ENCODE results near the gene TRUB2.

TRUB2 gene

GRCh38 chr9:128257086-128257825 is 65.0 kb downstream of the TRUB2 start:
- TF ChIP-seq CTCF (IDR thresholded peaks at IDR 0.05): no peak
- Histone ChIP-seq H3K27ac (no peak overlapping the region), H3K4me3 (no peak overlapping the region)
- DNase-seq (ENCODE audit: low spot score): no peak

All from coronary artery (tissue), 2 donors.